ENCODE results near the gene SP2.
A peak's percentile ranks its signal among the peaks of the same experiment; 100 is the strongest.

Gene SP2

GRCh38 chr17:47871048-47871447 lies 25.0 kb upstream of the SP2 start:
- DNase-seq, result no peak

GRCh38 chr17:47872019-47872650 lies 23.9 kb upstream of the SP2 start:
- DNase-seq, result no peak

- DNase-seq, result no peak
Observed at GRCh38 chr17:47872651-47873161, 23.3 kb upstream of the SP2 start.

GRCh38 chr17:47873200-47874090 lies 22.6 kb upstream of the SP2 start:
- DNase-seq, result no peak

- no peak for DNase-seq
Observed at GRCh38 chr17:47875011-47875985, 20.7 kb upstream of the SP2 start.

GRCh38 chr17:47877368-47878034 lies 18.5 kb upstream of the SP2 start:
- no peak for DNase-seq

- no peak for DNase-seq
Observed at GRCh38 chr17:47878203-47879027, 17.6 kb upstream of the SP2 start.

- no peak for DNase-seq
Observed at GRCh38 chr17:47879028-47879585, 16.9 kb upstream of the SP2 start.

GRCh38 chr17:47879776-47880454 lies 16.1 kb upstream of the SP2 start:
- no peak for DNase-seq

- DNase-seq, result no peak
Observed at GRCh38 chr17:47882247-47882646, 13.8 kb upstream of the SP2 start.

GRCh38 chr17:47882695-47883588 lies 13.1 kb upstream of the SP2 start:
- DNase-seq, result no peak

GRCh38 chr17:47883589-47884426 lies 12.2 kb upstream of the SP2 start:
- no peak for DNase-seq

- no peak for DNase-seq
Observed at GRCh38 chr17:47884427-47884740, 11.7 kb upstream of the SP2 start.

- peak in 1 of 2 donors; percentile 14 for DNase-seq
Observed at GRCh38 chr17:47884905-47885730, 10.9 kb upstream of the SP2 start.

- no peak for DNase-seq
Observed at GRCh38 chr17:47888293-47888692, 7.7 kb upstream of the SP2 start.

GRCh38 chr17:47889734-47890529 lies 6.1 kb upstream of the SP2 start:
- peak; percentile 87 to 91 for DNase-seq
